ENCODE results near the gene B3GALT5.

Gene B3GALT5

DNA sequence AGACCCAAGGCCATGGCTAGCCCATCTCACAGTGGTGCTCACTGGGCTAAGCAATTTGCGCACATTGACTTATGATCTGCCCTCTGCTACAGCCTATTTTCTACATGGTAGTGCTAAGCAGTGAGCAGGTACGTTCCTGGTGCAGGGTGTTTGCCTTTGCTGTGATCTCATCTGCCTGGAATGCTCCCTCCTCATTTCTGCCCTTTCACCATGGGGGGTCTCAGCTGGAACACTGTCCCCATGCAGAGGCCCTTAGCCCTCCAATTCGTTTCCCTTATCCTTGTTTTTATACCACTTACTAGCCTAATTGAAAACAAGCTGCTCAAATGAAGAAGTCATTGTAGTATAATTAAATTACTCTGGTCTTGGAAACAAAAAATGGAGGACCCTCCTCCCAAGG is 2.0 kb upstream of the B3GALT5 start:
- DNase-seq: no peak

- no peak for DNase-seq
Measured at GRCh38 chr21:39611551-39612190, 1.1 kb upstream of the B3GALT5 start.

DNA sequence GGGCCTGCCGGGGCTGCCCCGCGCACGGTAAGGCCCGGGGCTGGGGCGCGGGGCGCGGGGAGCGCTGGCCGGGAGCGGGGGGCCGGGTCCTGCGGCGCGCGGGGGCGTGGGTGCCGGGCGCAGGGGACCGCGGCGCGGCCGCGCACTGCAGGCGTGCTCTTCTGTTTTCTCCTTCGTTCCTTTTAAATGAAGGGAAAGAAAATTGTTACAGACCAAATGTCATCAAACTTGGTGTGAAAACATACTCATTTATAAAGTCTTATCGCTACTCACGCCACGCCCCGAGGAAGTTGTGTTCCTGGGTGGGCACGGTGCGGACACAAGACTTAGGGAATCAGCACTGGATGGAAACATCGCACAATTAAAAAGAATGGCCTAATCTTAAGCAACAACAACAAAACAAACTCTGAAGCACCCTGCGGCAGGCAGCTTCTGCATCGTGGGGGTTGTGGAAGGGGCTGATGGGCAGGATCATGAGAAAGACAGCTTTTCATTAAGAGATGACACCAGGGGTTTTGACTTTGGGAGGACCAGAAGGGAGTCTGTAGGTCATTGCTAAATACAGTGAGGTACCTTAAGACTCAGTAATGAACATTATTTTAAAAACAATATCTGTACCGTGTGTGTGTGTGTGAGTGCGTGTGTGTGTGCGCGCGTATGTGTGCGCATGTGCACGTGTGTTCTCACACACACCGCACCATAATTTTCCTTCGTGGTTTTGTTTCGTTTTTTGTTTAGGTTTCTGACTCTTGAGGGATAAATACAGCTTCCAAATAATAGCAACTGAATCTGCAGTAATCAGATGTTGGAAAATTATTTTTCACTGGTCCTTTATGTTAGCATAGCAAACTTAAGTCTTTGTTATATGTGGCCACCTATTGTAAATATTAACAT is 548 bp downstream of the B3GALT5 start:
- DNase-seq: no peak

GRCh38 chr21:39616211-39616772 is 3.6 kb downstream of the B3GALT5 start:
- no peak for DNase-seq

GRCh38 chr21:39620856-39621255 is 8.1 kb downstream of the B3GALT5 start:
- DNase-seq: no peak

GRCh38 chr21:39625211-39625895 is 12.6 kb downstream of the B3GALT5 start:
- DNase-seq: no peak

- DNase-seq: no peak
Measured at GRCh38 chr21:39628385-39628784, 15.6 kb downstream of the B3GALT5 start.

DNA sequence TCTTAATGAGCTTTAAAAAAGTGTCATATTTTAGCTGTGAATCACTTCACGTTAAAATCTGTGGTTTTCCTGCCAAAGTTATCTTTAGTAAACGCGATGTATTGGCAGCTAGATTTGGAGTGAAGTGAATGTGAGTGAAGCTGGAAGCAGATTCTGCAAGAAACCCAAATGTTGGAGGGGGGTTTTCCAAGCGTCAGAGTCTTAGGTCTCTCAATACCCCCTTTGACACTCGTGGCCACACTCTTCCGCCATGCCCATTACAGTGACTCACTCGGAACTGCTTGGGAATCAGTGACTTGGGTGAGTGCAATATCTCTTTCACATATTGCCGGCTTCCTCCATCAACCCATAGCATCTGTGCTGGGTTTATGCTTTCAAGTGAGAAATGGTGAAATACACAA is 17.5 kb downstream of the B3GALT5 start:
- DNase-seq: no peak

GRCh38 chr21:39630827-39631226 is 18.1 kb downstream of the B3GALT5 start:
- no peak for DNase-seq

DNA sequence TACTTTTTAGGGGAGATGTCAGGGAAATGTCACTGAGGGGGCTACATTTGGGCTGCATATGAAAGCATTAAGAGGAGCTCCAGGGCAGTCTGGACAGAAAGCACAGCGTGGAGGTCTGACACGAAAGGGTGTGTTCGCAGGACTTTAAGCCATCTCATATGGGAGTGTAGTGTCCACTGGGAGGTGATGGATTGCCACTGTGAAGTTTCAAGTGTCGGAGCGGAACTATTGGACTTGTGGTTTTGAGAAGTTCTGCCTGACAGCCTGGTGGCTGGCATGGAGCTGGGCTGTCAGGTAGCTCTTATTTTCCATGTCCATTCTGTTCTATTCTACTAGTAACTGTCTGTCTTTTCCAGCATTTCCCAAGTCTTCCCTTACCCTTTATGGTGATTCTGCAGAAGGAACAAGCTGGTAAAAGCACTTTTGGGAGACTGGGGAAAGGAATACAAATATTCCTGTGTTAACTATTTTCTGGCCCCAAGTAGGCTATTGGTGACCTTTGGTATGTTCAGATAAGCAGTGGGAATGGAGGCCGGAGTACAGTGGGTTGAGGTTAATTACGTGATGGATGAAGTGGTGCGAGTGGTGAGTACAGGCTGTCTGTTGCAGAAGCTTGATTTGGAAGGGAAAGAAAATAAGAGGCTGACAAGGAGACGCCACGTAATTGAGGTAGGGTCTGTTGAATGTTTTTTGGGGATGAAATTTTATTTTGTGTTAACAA is 19.3 kb downstream of the B3GALT5 start:
- DNase-seq: no peak

DNA sequence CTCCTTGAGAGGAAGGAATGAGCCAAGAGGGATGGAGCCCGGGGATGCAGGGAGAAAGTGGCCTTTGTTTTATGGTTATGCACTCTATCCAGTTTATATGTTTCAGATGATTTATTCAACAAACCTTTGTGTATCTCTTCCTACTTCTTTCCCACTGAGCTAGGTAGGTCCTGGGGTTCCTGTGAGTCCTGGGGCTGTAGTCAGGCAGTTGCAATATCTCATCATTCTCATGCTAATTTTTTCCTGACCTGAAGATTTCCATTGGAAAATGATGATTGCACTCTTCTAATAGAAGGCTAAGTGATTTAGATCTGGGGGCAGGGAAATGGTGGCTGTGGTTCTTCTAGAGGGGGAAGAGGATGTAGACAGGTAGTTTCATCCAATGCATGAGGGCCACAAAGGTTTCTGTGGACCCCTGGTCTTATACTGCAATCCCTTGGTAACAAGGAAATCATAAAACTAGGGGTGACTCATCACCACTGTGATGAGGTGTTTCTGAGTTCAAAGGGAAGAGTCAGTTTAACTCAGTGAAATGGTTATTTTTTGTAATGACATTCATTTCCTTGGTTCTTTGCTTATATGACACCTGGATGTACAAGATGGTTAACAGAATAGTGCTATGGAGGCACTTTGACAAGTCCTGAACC is 20.2 kb downstream of the B3GALT5 start:
- DNase-seq: no peak

DNA sequence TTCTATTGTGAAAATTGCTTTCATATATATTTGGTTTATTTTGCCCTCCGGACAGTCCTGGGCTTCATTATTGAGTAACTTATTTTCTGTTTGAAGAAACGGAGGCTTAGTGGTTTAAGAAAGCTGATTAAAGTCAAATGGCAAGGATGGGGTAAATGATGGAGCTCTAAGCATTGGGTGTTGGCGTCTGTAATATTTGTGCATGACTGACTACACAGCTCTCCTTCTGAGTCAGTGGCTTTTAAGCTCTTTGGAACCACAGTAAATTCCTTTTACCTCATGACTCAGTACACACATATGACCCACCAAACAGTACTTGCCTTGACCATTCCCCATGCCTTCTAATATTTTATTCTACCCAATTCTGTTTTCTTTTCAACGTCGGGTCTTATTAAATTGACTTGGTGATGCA is 21.0 kb downstream of the B3GALT5 start:
- no peak for DNase-seq

GRCh38 chr21:39634507-39634906 is 21.8 kb downstream of the B3GALT5 start:
- DNase-seq: no peak

GRCh38 chr21:39637197-39637970 is 24.6 kb downstream of the B3GALT5 start:
- no peak for DNase-seq

DNA sequence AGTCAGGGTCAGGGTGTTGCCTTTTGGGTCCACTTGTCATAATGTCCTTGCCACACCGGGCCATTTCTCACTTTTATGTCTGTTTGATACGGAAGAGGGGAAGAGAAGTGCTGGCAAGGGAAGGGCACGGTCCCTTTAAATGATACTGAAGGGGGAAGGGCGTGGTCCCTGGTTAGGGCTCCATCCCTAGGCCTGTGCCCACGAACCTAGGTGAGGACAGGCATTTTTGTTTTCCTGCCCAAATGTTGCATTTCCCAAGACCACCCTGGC is 25.2 kb downstream of the B3GALT5 start:
- DNase-seq: no peak

DNA sequence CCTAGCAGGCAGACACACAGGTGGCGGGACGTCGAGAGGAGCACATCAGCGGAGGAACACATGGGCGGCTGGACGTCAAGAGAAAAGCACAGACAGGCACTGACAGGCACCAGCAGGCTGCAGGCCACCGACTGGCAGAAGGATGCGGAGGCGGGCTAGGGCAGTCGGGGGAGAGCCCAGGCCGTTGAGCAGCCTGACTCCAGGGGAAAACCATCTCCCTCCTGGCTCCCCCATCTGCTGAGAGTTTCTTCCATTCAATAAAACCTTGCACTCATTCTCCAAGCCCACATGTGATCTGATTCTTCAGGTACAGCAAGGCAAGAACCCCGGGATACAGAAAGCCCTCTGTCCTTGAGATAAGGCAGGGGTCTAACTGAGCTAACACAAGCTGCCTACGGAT is 25.5 kb downstream of the B3GALT5 start:
- DNase-seq: no peak

GRCh38 chr21:39640754-39641153 is 28.0 kb downstream of the B3GALT5 start:
- no peak for DNase-seq

- DNase-seq: no peak
Measured at GRCh38 chr21:39641827-39642450, 29.2 kb downstream of the B3GALT5 start.

- DNase-seq: no peak
Measured at GRCh38 chr21:39644062-39644560, 31.4 kb downstream of the B3GALT5 start.

- no peak for DNase-seq
Measured at GRCh38 chr21:39645331-39645730, 32.6 kb downstream of the B3GALT5 start.

DNA sequence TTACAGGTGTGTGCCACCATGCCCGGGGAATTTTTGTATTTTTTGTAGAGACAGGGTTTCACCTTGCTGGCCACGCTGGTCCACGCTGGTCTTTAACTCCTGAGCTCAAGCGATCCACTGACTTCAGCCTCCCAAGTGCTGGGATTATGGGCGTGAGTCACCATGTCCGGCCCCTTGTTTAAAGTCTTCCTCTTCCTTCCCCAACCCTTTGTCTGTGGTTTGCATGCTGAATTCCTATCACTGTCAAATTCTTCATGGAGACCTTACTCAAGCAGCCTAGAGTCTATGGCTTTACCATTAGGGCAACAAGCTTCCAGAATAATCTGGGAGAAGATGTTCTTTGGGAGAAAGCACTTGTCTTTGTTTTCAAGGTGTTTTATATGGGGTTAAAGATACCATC is 34.7 kb downstream of the B3GALT5 start:
- DNase-seq: no peak

All from activated CD4-positive, CD25-positive, alpha-beta regulatory T cell treated with anti-CD3 and anti-CD28 coated beads, Interleukin-2, amount 50 U/mL, for 72 hours (primary cell).